Fibroblast of upper back skin (primary cell): ENCODE measurements around the gene ATP2B1.
"Not testable (repeated sequence)": the region's sequence is repeated elsewhere in the genome, so short reads cannot be mapped to it uniquely, and the experiment has no call there.

ENCODE experiments used
- DNase-seq: peaks from one replicate; pipeline ENCODE4 v3.0.0-alpha.2; 2013

Gene ATP2B1

GRCh38 chr12:89710873-89711750 lies 2.5 kb upstream of the ATP2B1 start:
- no peak for DNase-seq

GRCh38 chr12:89709995-89710872 lies 1.6 kb upstream of the ATP2B1 start:
- peak; percentile 45 for DNase-seq

GRCh38 chr12:89709157-89709994 lies 738 bp upstream of the ATP2B1 start:
- DNase-seq = peak; percentile 99

DNA sequence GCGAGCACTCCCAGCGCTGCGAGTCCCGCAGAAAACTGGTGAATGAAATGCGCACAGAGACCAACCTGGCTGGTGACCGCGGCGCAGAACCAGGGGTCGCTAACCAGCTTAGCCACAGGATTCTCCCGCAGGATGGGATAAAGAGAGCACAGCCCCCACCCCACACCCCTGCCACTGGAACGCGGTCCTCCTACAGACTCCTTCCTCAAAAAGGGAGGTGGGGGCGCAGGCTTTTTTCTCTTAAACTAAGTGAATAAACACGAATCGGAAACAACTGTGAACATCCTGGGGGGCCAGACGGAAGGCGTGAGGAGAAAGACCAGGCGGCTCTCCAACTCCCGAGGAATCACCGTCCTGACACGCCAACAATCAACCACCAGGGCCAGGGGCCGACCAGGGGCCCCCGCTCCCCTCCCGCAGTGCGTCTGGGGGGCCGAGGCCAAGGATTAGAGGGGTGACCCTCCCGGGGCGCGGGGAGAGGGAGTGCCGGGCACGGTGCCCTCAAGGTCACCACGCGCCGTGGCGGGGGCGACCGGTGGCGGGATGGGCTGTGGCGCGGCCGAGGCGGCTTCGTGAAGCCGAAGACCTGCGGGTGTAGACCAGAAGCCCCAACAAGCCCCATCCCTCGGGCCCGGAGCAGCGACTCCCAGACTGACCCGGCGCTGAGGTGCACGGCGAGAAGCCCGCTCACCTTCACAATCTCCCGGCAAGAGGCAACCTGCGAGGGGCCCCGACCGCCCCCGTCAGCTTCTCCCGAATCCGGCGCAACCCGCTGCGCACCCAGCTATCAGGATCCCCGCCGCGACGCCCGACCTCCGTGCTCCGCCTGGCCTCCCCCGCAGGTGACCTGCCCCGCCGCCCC lies 704 bp downstream of the ATP2B1 start:
- peak; percentile 37 for DNase-seq

DNA sequence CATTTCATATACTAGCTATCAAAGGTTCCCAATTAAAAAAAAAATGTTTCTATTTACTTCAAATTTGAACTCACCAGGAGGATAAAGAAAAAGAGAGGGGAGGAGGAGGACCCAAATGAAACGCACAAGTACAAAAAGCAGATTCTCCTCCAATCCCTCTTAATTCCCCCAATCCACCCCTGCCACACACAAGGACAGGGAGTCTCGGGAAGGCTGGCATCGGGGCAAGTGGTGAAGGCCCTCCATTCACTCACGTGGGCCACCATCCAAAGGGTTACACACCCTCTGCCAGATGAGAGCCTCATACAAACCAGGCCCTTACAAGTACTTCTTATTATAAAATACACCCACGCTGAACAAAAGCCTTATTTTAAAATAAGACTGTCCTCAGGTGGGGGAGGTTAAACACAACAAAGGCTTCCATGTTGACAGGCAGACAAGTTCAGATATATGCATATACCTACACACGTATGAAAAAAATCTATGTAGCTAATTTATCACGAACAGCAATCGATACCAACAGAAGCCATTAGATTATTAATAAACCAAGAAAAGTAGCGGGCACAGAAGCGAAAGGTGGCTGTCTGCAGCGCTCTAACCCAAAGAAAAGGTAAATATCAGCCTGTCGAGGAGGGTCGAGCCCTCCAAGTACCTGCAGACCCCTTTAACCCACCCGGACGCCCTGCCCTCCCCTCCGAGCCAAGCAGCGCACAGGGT lies 1.5 kb downstream of the ATP2B1 start:
- no peak for DNase-seq

DNA sequence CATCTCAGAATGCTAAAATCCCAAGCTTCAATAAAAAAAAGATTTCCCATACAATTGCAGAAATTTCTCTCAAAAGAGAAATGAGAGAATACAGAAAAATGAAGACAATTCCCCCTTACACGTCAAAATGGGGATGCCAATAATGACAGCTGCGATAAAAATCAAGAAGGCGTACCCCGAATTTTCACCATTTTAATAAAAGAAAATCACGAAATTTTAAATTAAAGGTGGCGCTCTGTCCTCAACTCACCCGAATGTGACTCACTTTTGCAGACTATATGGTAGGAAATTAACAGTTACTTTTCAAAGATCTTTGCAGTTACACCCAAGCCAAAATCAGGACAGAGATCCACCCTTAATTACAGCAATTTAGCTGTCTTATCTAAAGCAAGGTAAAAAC lies 2.1 kb downstream of the ATP2B1 start:
- no peak for DNase-seq

DNA sequence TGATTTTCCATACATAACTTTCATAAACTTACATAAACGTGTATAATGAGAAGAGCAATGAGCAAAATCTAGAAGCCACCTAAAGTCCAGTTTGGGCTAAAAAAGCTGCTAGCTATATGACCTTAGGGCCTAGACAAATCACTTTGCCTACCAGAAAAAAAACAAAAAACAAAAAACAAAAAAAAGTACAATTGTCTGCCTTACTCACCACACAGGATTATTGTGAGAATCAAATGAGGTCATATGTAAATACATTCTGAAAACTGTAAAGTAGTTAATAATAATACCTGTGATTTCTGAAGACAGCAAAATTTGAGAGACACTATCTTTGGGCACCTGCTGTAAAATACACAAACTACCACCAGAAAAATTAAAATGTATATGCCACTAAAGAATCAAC lies 4.2 kb downstream of the ATP2B1 start:
- no peak for DNase-seq

DNA sequence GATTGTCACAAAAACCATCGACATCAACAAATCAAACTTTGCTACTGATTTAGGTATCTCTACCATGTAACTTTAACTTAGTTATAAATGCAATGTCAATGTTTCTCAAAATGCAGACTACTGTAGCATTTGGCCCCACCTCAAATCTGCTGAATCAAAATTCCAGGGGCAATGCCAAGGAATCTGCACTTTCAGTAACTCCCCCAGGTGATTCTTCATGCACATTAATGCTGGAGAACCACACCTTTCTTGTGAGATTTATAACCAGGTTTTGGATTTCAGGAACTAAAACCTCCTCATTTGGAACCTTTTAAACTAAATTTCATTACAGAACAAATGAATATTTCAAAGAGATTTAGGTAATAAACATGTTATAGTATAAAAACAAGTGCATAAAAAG lies 4.9 kb downstream of the ATP2B1 start:
- no peak for DNase-seq

- DNase-seq = no peak
These were observed 6.1 kb downstream of the ATP2B1 start for GRCh38 chr12:89702503-89702902.

- no peak for DNase-seq
These were observed 6.9 kb downstream of the ATP2B1 start for GRCh38 chr12:89701606-89702206.

GRCh38 chr12:89700191-89700810 lies 8.3 kb downstream of the ATP2B1 start:
- no peak for DNase-seq

DNA sequence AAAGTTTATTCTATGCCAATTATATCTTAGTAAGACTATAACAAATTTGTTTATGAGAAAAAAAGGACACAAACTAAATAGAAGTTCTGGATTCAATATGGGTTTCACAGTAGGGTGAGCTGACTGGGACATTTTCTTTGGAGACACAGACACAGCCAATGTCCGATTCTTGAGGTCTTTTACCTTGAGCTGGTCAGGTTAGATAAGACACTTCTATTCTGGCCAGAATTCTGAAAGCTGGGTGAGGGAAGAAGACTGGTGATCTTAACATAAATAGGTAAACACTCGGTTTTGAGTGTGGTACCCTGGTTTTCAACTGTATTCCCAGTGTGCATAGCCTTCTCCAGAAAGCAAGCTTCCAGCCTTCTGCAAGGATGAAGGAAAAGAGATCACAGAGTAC lies 10.0 kb downstream of the ATP2B1 start:
- DNase-seq = no peak

GRCh38 chr12:89697728-89698127 lies 10.9 kb downstream of the ATP2B1 start:
- not testable (repeated sequence) for DNase-seq

GRCh38 chr12:89697296-89697695 lies 11.3 kb downstream of the ATP2B1 start:
- DNase-seq = no peak

DNA sequence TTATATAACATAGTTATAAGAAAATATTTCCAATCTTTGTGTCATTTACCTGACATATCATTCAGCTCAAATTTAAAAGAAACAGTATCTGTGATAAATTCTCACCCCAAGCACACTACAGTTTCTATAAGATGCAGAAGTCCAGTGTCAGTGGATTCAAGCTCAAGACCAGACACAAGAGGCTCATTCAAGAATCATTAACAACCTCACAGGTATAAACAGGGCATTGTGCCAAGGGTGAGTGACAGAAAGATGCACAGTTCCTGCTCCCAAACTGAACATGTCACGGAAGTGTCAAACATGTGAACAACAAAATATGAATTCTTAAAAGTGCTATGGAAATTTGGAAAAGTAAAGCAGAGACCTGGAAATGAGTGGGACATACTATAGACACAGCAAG lies 12.8 kb downstream of the ATP2B1 start:
- no peak for DNase-seq

DNA sequence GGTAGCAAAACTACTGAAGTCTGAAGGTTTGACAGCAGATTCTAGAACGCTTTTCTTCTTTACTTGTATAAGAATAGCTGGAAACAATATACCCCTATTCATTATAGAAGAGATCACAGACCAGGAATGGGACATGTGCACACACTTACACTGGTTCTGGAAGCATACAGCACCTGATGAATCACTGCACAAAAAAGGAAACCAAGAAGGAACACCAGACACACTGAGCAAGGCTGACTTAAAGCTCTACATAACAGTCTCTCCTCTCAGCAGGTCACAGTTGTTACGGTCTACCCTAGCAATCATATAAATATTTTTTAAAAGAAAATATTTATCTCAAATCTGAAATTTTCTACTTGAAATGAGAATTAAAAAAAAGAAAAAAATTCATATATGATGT lies 13.5 kb downstream of the ATP2B1 start:
- peak; percentile 54 for DNase-seq

- no peak for DNase-seq
These were observed 14.1 kb downstream of the ATP2B1 start for GRCh38 chr12:89694542-89694941.

GRCh38 chr12:89693639-89694202 lies 14.9 kb downstream of the ATP2B1 start:
- peak; percentile 40 for DNase-seq

GRCh38 chr12:89692439-89692838 lies 16.2 kb downstream of the ATP2B1 start:
- no peak for DNase-seq

DNA sequence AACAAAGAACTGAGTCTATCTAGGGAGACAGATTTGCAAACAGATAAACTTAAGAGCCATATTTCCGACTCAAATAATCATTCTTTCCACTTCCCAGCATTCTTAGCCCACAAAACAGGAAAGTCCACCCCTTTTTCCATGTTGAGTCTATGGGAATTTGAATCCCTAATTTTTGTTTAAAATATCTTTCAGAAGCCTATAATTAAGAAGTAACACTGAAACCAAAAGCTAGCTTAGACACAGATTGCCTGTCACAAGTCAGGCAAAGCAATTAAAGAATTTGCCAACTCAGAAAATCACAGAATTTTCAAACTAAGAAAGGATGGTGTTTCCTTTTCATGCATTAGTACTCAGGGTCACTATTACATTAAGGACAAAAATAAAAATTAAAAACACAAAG lies 17.0 kb downstream of the ATP2B1 start:
- DNase-seq = no peak
